RWPE1 (cell line): ENCODE data around the gene GPR107.

Experiments
- CTCF ChIA-PET: fragments of 350-600 bp; sonication (Branson Sonifier 250); formaldehyde crosslinking; extraction: SDS; loops from one replicate; lab custom pipeline; 2021; lab: Yijun Ruan, JAX
- POLR2A ChIA-PET: fragments of 400-600 bp; formaldehyde crosslinking; extraction: SDS; loops from one replicate; lab custom pipeline; 2020; ENCODE audit warnings: antibody characterized with exemption; ENCODE audit not compliant: low non-redundant PET; lab: Yijun Ruan, JAX
- DNase-seq: peaks from one replicate; pipeline ENCODE4 v3.0.0; 2012; ENCODE audit warnings: low spot score
- H3K27ac ChIP-seq: fragments of 450-650 bp; 2 replicates; pipeline ENCODE4 v1.5.1; 2017
- CTCF ChIP-seq: fragments of 450-650 bp; conservative IDR thresholded peaks from 2 replicates; pipeline ENCODE4 v1.5.1; 2017; ENCODE audit warnings: low read depth, mild to moderate bottlenecking

The GPR107 gene

GRCh38 chr9:130144703-130145102, 91.0 kb downstream of the GPR107 start:
- no peak for DNase-seq
- no peak for TF ChIP-seq CTCF
- POLR2A ChIA-PET = no interaction called here
- CTCF ChIA-PET = interaction anchor here (0.6 to 1.6 kb wide), 5 partner anchors 91 to 537 kb away, joined by 3 to 6 read pairs (median 3); no protein-coding TSS in a partner anchor
- H3K27ac ChIP-seq = no peak overlapping the region

- H3K27ac ChIP-seq = no peak overlapping the region
- POLR2A ChIA-PET = no interaction called here
- no peak for TF ChIP-seq CTCF
- CTCF ChIA-PET = interaction anchor here (1.1 kb wide), 1 partner anchor 91 kb away, joined by 11 read pairs; no protein-coding TSS in a partner anchor
- no peak for DNase-seq
These were observed 92.0 kb downstream of the GPR107 start for GRCh38 chr9:130145658-130146057.

GRCh38 chr9:130147198-130147597, 93.5 kb downstream of the GPR107 start:
- DNase-seq = no peak
- no peak for TF ChIP-seq CTCF
- H3K27ac ChIP-seq = no peak overlapping the region
- CTCF ChIA-PET = interaction anchor here (0.5 to 0.6 kb wide), 3 partner anchors 19 to 398 kb away, joined by 3 to 5 read pairs (median 4); no protein-coding TSS in a partner anchor
- POLR2A ChIA-PET = no interaction called here

GRCh38 chr9:130147910-130148309, 94.2 kb downstream of the GPR107 start:
- no peak for DNase-seq
- TF ChIP-seq CTCF = no peak
- no peak overlapping the region for H3K27ac ChIP-seq
- CTCF ChIA-PET = no interaction called here
- POLR2A ChIA-PET = no interaction called here

- no peak overlapping the region for H3K27ac ChIP-seq
- CTCF ChIA-PET = interaction anchor here (0.6 to 0.7 kb wide), 2 partner anchors 22 to 111 kb away, joined by 3 to 4 read pairs; no protein-coding TSS in a partner anchor
- DNase-seq = no peak
- POLR2A ChIA-PET = interaction anchor here (0.7 kb wide), 1 partner anchor 24 kb away, joined by 4 read pairs; no protein-coding TSS in a partner anchor
- no peak for TF ChIP-seq CTCF
These were observed 95.3 kb downstream of the GPR107 start for GRCh38 chr9:130149031-130149430.

GRCh38 chr9:130149654-130150286, 96.1 kb downstream of the GPR107 start:
- ChIA-PET CTCF (interaction anchor here (0.6 to 1.0 kb wide), 5 partner anchors 9 to 99 kb away, joined by 3 to 6 read pairs (median 3); no protein-coding TSS in a partner anchor), POLR2A (no interaction called here)
- no peak for TF ChIP-seq CTCF
- peak overlapping the region; percentile 62; the same call in 1 of the 2 replicates for H3K27ac ChIP-seq
- DNase-seq = no peak
